NT2/D1 (cell line): ENCODE measurements around the gene ADCY3.

Experiments
- SUZ12 ChIP-seq: IDR thresholded peaks from 2 replicates; pipeline ENCODE4 v1.6.1; 2011; ENCODE audit not compliant: insufficient read length, insufficient read depth; ENCODE audit errors: extremely low read depth
- YY1 ChIP-seq: IDR thresholded peaks from 2 replicates; pipeline ENCODE4 v1.6.1; 2011; ENCODE audit not compliant: insufficient read length, insufficient read depth

DNA sequence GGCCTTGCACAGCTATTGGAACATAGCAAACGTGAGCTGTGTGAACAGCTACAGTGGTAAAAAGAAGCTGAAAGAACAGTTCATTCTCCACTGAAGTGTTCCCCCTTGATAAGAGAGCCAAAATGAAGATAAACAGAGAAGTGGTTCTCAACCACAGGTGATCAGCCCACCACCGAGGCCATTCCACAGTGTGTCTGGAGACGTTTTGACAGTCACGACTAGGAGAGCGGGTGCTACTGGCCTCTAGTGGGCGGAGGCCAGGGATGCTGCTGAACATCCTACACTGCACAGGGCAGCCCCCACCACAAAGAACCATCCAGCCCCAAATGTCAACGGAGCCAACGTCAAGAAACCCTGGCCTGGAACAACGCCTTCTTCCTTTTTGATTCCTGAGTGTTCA lies 38.4 kb downstream of the ADCY3 start:
- no peak for TF ChIP-seq SUZ12
- no peak for TF ChIP-seq YY1
